Muscle layer of duodenum (tissue), 2 donors: ENCODE measurements around the gene UBAC1.

Experiments used
- H3K27ac ChIP-seq: one replicate; pipeline ENCODE4 v1.7.0; 2013; ENCODE audit warnings: mild to moderate bottlenecking, low read length
- H3K27me3 ChIP-seq: one replicate; pipeline ENCODE4 v1.7.0; 2013; ENCODE audit warnings: low read depth, mild to moderate bottlenecking, control low read depth, low read length
- H3K36me3 ChIP-seq, 2 donors: one replicate each; pipeline ENCODE4 v1.7.0; 2013; ENCODE audit warnings: low read length in 2 of 2, control low read depth in 1 of 2, mild to moderate bottlenecking in 1 of 2; ENCODE audit not compliant: insufficient read depth in 2 of 2, control insufficient read depth in 1 of 2
- H3K4me1 ChIP-seq, 2 donors: one replicate each; pipeline ENCODE4 v1.7.0; 2013; ENCODE audit warnings: low read length in 2 of 2, mild to moderate bottlenecking in 2 of 2, control low read depth in 1 of 2, moderate library complexity in 1 of 2; ENCODE audit not compliant: insufficient read depth in 2 of 2, control insufficient read depth in 1 of 2
- H3K4me3 ChIP-seq, 2 donors: one replicate each; pipeline ENCODE4 v1.7.0; 2013; ENCODE audit warnings: low read length in 2 of 2, low read depth in 1 of 2, mild to moderate bottlenecking in 1 of 2
- H3K9me3 ChIP-seq, 2 donors: one replicate each; pipeline ENCODE4 v1.7.0; 2013; ENCODE audit warnings: low read length in 2 of 2, control low read depth in 1 of 2, mild to moderate bottlenecking in 1 of 2; ENCODE audit not compliant: control insufficient read depth in 1 of 2
- donor health status: healthy.

The UBAC1 gene

DNA sequence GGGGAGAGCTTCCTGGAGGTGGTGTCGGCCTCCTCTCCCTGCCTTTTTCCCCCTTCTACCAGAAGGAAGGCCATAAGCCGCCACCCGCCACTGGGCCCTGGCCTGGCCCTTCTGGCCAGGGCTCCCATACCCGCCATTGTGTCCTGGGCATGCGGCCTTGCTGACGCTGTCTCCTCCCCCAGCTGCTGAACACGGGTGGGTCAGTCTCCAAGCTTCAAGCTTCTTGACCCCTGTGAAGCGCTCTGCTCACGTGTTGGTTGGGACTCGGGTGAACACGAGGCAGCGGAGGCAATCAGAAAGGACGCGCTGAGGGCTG lies 24.2 kb upstream of the UBAC1 start:
- Histone ChIP-seq H3K27ac (no peak overlapping the region), H3K4me1 (peaks cover 0 to 9% of the 10 kb centered on the region in 2 donors), H3K36me3 (no peaks in the 10 kb centered on the region), H3K9me3 (no peaks in the 10 kb centered on the region), H3K4me3 (no peak overlapping the region), H3K27me3 (no peaks in the 10 kb centered on the region)

- H3K27ac ChIP-seq: no peak overlapping the region
- H3K4me3 ChIP-seq: no peak overlapping the region
- H3K4me1 ChIP-seq: no peaks in the 10 kb centered on the region
- H3K27me3 ChIP-seq: no peaks in the 10 kb centered on the region
- H3K9me3 ChIP-seq: no peaks in the 10 kb centered on the region
- H3K36me3 ChIP-seq: no peaks in the 10 kb centered on the region
Measured at GRCh38 chr9:135984072-135984710, 23.0 kb upstream of the UBAC1 start.

- Histone ChIP-seq H3K4me1 (no peaks in the 10 kb centered on the region), H3K27me3 (no peaks in the 10 kb centered on the region), H3K4me3 (no peak overlapping the region)
Measured at GRCh38 chr9:135983208-135984071, 22.3 kb upstream of the UBAC1 start.

DNA sequence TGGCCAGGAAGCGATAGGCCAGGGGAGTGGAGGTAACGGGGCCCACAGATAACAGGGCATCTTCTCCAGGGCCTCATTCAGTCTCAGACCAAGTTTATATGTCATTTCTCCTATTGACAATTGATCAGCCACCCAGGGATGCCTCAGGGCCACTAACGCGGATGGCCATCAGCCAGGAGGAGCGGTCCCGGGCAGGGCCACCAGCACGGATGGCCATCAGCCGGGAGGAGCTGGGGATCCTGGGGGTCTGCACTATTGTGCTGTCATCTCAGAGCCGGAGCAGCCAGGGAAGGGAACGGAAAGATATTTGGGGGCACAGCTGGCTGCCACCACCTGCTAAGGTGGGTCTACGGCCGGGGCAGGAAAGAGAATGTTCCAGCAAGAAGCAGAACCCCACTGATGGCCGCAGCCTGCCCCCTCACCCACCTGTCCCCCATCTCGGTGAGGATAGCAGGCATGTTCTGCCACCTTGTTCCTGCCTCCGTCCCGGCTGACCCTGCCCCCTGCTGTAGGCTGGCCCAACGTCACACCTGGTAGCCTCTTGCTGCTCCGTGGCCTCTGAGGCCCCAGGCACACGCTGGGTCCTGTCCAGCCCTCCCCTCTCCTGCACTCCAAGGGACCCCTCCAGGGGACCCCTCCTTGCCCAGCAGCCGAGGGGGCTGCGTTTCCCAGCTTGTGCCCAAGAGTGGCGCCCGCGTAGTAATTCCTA lies 21.5 kb upstream of the UBAC1 start:
- H3K9me3 ChIP-seq: no peaks in the 10 kb centered on the region
- H3K4me3 ChIP-seq: no peak overlapping the region
- H3K27ac ChIP-seq: no peak overlapping the region
- H3K27me3 ChIP-seq: no peaks in the 10 kb centered on the region
- H3K4me1 ChIP-seq: no peaks in the 10 kb centered on the region
- H3K36me3 ChIP-seq: no peaks in the 10 kb centered on the region

More at GRCh38 chr9:135983208-135984071, 22.3 kb upstream of the UBAC1 start:
- no peaks in the 10 kb centered on the region for H3K9me3 ChIP-seq
- H3K27ac ChIP-seq: no peak overlapping the region
- no peaks in the 10 kb centered on the region for H3K36me3 ChIP-seq

- Histone ChIP-seq H3K36me3 (no peaks in the 10 kb centered on the region), H3K27ac (no peak overlapping the region), H3K4me3 (no peak overlapping the region), H3K9me3 (no peaks in the 10 kb centered on the region), H3K27me3 (no peaks in the 10 kb centered on the region), H3K4me1 (no peaks in the 10 kb centered on the region)
Measured at GRCh38 chr9:135980926-135981630, 19.9 kb upstream of the UBAC1 start.

- Histone ChIP-seq H3K27me3 (no peaks in the 10 kb centered on the region), H3K4me3 (no peak overlapping the region), H3K9me3 (no peaks in the 10 kb centered on the region), H3K4me1 (no peaks in the 10 kb centered on the region), H3K36me3 (no peaks in the 10 kb centered on the region), H3K27ac (no peak overlapping the region)
Measured at GRCh38 chr9:135979547-135980166, 18.5 kb upstream of the UBAC1 start.

GRCh38 chr9:135978642-135979546 lies 17.7 kb upstream of the UBAC1 start:
- Histone ChIP-seq H3K4me1 (no peaks in the 10 kb centered on the region), H3K36me3 (no peaks in the 10 kb centered on the region), H3K27me3 (no peaks in the 10 kb centered on the region), H3K4me3 (no peak overlapping the region), H3K27ac (no peak overlapping the region), H3K9me3 (no peaks in the 10 kb centered on the region)

DNA sequence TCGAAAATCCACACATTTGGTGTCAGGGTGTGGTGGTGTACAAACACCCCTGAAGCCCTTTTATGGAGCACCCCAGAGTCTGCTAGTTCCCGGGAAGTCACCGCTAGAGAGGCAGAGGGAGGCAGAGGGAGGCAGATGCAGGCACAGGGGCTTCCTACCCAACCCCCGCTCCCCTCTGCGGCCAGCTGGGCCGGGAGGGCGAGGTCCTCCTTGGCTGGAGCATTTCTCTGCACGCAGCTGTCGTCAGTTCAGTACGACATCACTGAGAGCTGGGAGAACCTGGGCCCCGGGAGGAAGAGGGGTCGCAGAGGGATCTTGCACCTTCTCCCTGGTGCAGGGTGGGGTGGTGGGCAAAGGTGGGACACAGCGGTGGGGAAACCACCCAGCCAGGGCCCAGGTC lies 15.8 kb upstream of the UBAC1 start:
- Histone ChIP-seq H3K4me3 (no peak overlapping the region), H3K9me3 (no peaks in the 10 kb centered on the region), H3K27ac (no peak overlapping the region), H3K27me3 (no peaks in the 10 kb centered on the region), H3K36me3 (no peaks in the 10 kb centered on the region), H3K4me1 (no peaks in the 10 kb centered on the region)

- H3K27ac ChIP-seq: no peak overlapping the region
- H3K4me3 ChIP-seq: no peak overlapping the region
- H3K4me1 ChIP-seq: no peaks in the 10 kb centered on the region
- H3K36me3 ChIP-seq: no peaks in the 10 kb centered on the region
- H3K9me3 ChIP-seq: no peaks in the 10 kb centered on the region
- no peaks in the 10 kb centered on the region for H3K27me3 ChIP-seq
Measured at GRCh38 chr9:135976531-135976930, 15.4 kb upstream of the UBAC1 start.

DNA sequence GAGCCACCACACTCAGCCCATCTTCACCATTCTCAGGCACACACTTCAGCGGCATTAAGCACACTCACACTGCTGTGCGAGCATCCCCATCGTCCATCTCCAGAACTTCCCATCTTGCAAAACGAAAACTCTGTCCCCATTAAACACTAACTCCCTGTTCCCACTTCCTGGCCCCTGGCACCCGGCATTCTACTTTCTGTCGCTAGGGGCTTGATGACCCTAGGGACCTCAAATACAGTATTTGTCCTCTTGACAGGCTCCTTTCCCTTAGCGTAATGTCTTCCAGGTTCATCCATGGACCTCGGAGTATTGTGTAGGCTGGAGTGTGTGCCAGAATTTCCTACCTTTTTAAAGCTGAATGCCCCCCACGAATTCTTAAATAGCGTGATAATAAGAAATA lies 14.7 kb upstream of the UBAC1 start:
- Histone ChIP-seq H3K4me1 (no peaks in the 10 kb centered on the region), H3K4me3 (no peak overlapping the region), H3K27me3 (no peaks in the 10 kb centered on the region)

More for the DNA sequence above, 14.7 kb upstream of the UBAC1 start:
- no peak overlapping the region for H3K27ac ChIP-seq
- H3K36me3 ChIP-seq: no peaks in the 10 kb centered on the region
- no peaks in the 10 kb centered on the region for H3K9me3 ChIP-seq
